Motor neuron (in vitro differentiated cells): ENCODE results near the gene RABL2B. TPM values are rescaled to one million over a fixed set of nuclear protein-coding genes. Genes with fewer than 3 reads are reported as not detected.

Source experiments
- total RNA-seq, 8 experiments: library from RNA; unstranded; fragments of 300-600 nt; gene quantifications; 2 replicates each; pipeline versions ENCODE4 v1.2.3 to v1.2.4, GENCODE V29; 2022

The RABL2B gene
- total RNA-seq, 8 experiments from 2014 or later, result 9.3 to 33.7 (median 22.6) TPM

Other genes starting within 250 kb of the RABL2B start
- gene KLHDC7B, start 237.7 kb downstream of the RABL2B start, total RNA-seq, result 1 to 10 TPM in 2 of 8 experiments, under 1 TPM in 6; 0.16 to 1.5 (median 0.40) TPM
- gene SYCE3, start 220.7 kb downstream of the RABL2B start, total RNA-seq, result 1 to 10 TPM in 1 of 8 experiments, under 1 TPM in 1, not detected in 6; 0.87 to 1.2 TPM
- 10 to 100 TPM in 3 of 8 experiments, 1 to 10 TPM in 5; 2.8 to 17.7 (median 9.6) TPM for gene CPT1B, start 205.2 kb downstream of the RABL2B start, total RNA-seq
- gene CHKB, start 200.8 kb downstream of the RABL2B start, total RNA-seq, result 10 to 100 TPM; 19.0 to 71.7 (median 33.1) TPM
- 10 to 100 TPM in 5 of 8 experiments, 1 to 10 TPM in 1, under 1 TPM in 2; 0.41 to 38.1 (median 27.4) TPM for gene MAPK8IP2, start 182.8 kb downstream of the RABL2B start, total RNA-seq
- gene ARSA, start 155.5 kb downstream of the RABL2B start, total RNA-seq, result 10 to 100 TPM in 6 of 8 experiments, 1 to 10 TPM in 2; 7.1 to 43.4 (median 13.2) TPM
- 1 to 10 TPM in 5 of 8 experiments, under 1 TPM in 3; 0.41 to 7.8 (median 5.2) TPM for gene SHANK3, start 110.8 kb downstream of the RABL2B start, total RNA-seq
- gene ACR, start 45.4 kb downstream of the RABL2B start, total RNA-seq, result under 1 TPM in 4 of 8 experiments, not detected in 4; 0.33 to 1.00 (median 0.63) TPM